Vagina (tissue), 2 donors: ENCODE data around the gene PCSK5. TPM values are rescaled to one million over a fixed set of nuclear protein-coding genes. Genes with fewer than 3 reads are reported as not detected.
"Not testable (repeated sequence)": the region's sequence is repeated elsewhere in the genome, so short reads cannot be mapped to it uniquely, and the experiment has no call there.

Source experiments
- DNase-seq, 2 donors: peaks; one replicate each; pipeline ENCODE4 v3.0.0-alpha.2; 2017; ENCODE audit errors: extremely low spot score in 2 of 2
- H3K27ac ChIP-seq: fragments of 200-600 bp; sonication (generic); one replicate; pipeline ENCODE4 v1.5.1; 2019
- H3K27me3 ChIP-seq: fragments of 200-600 bp; sonication (generic); one replicate; pipeline ENCODE4 v1.5.1; 2019
- H3K36me3 ChIP-seq, 2 donors: fragments of 200-600 bp; sonication (generic); one replicate each; pipeline ENCODE4 v1.5.1; 2017 to 2019
- H3K4me1 ChIP-seq: fragments of 200-600 bp; sonication (generic); one replicate; pipeline ENCODE4 v1.5.1; 2019
- H3K4me3 ChIP-seq, 2 donors: fragments of 200-600 bp; sonication (generic); 1 replicate in 1 of 2; 2 replicates in 1 of 2; pipeline ENCODE4 v1.5.1; 2016 to 2019
- H3K9me3 ChIP-seq: fragments of 200-600 bp; sonication (generic); one replicate; pipeline ENCODE4 v1.5.1; 2019
- POLR2A ChIP-seq, 2 donors: fragments of 450-650 bp; IDR thresholded peaks; one replicate each; pipeline ENCODE4 v1.6.1; 2017; ENCODE audit warnings: antibody characterized with exemption in 2 of 2, mild to moderate bottlenecking in 2 of 2, moderate library complexity in 2 of 2
- POLR2AphosphoS5 ChIP-seq, 2 donors: sonication (generic); formaldehyde crosslinking; IDR thresholded peaks; one replicate each; pipeline ENCODE4 v1.9.0; 2017; ENCODE audit warnings: antibody characterized with exemption in 2 of 2, mild to moderate bottlenecking in 2 of 2, low read depth in 1 of 2; ENCODE audit not compliant: insufficient read depth in 1 of 2
- intact Hi-C: fragments of 100-400 bp; cut with DNase I; formaldehyde crosslinking; loops from one replicate; pipeline ENCODE4 v1.15.1; 2023
- total RNA-seq: library from RNA; depleted of rRNA; stranded (reverse); fragments of >200 nt; gene quantifications from one replicate; pipeline ENCODE4 v1.2.3, GENCODE V29; 2016
- TF ChIP-seq, protein P1 (sequence below), 3 experiments: fragments of 450-650 bp in 2 of 3; fragments of 200-600 bp in 1 of 3; sonication (generic) in 1 of 3; IDR thresholded peaks; one replicate each; pipeline ENCODE4 v1.5.1; 2017 to 2019; ENCODE audit warnings: antibody characterized with exemption in 3 of 3, mild to moderate bottlenecking in 2 of 3, moderate library complexity in 2 of 3

Gene PCSK5
- total RNA-seq, 1 donor from 2014 or later: 22.6 TPM

DNA sequence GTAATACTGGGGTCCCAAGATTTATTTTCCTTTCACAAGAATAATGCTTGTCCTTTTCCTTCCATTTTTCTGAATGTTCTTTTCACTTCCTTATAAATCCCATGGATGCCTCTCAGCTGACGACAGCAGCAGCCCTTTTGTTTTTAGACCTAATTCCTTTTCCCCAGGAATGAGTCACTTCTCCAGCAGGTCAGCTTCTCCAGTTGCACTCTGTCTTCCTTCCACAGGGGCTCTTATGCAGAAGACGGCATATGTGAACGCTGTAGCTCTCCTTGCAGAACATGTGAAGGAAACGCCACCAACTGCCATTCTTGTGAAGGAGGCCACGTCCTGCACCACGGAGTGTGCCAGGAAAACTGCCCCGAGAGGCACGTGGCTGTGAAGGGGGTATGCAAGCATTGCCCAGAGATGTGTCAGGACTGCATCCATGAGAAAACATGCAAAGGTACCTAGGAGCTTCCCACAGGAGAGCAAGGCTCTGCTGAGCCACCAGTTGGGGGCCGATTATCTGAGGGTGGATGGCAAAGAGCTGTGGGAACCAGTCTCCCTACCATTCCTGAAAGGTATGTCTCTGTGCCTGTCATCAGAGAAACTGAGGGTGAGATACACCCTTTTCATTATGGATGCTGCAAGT is 430.8 kb downstream of the PCSK5 start:
- TF ChIP-seq POLR2AphosphoS5 (IDR thresholded peaks at IDR 0.05; ENCODE audit: insufficient read depth in 1 of 2, low read depth in 1 of 2): no peak
- TF ChIP-seq, protein P1, sequence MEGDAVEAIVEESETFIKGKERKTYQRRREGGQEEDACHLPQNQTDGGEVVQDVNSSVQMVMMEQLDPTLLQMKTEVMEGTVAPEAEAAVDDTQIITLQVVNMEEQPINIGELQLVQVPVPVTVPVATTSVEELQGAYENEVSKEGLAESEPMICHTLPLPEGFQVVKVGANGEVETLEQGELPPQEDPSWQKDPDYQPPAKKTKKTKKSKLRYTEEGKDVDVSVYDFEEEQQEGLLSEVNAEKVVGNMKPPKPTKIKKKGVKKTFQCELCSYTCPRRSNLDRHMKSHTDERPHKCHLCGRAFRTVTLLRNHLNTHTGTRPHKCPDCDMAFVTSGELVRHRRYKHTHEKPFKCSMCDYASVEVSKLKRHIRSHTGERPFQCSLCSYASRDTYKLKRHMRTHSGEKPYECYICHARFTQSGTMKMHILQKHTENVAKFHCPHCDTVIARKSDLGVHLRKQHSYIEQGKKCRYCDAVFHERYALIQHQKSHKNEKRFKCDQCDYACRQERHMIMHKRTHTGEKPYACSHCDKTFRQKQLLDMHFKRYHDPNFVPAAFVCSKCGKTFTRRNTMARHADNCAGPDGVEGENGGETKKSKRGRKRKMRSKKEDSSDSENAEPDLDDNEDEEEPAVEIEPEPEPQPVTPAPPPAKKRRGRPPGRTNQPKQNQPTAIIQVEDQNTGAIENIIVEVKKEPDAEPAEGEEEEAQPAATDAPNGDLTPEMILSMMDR (IDR thresholded peaks at IDR 0.05): no peak
- no peak for TF ChIP-seq POLR2A (IDR thresholded peaks at IDR 0.05)
- H3K4me1 ChIP-seq: no peaks in the 10 kb centered on the region
- no peaks in the 10 kb centered on the region for H3K36me3 ChIP-seq
- H3K4me3 ChIP-seq: no peak overlapping the region
- intact Hi-C loops: no loop called here
- no peaks in the 10 kb centered on the region for H3K27me3 ChIP-seq
- DNase-seq: no peak
- H3K9me3 ChIP-seq: no peaks in the 10 kb centered on the region
- no peak overlapping the region for H3K27ac ChIP-seq

DNA sequence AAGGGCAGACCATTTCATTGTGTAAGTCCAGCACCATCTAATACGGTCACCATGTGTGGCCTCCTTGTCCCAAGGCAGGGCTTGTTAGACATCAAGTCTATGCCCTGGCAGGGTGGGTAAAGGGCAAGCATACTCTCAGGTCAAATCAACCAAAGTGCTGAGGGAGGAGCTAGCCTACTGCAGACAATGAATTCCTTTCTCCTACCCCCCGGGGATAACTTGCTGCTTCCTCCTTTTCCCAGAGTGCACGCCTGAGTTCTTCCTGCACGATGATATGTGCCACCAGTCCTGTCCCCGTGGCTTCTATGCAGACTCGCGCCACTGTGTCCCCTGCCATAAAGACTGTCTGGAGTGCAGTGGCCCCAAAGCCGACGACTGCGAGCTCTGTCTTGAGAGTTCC is 432.3 kb downstream of the PCSK5 start:
- Histone ChIP-seq H3K4me3 (no peak overlapping the region), H3K4me1 (no peaks in the 10 kb centered on the region), H3K27ac (no peak overlapping the region), H3K27me3 (no peaks in the 10 kb centered on the region), H3K36me3 (no peaks in the 10 kb centered on the region), H3K9me3 (no peaks in the 10 kb centered on the region)
- DNase-seq: no peak
- TF ChIP-seq POLR2A (IDR thresholded peaks at IDR 0.05) (no peak), POLR2AphosphoS5 (IDR thresholded peaks at IDR 0.05; ENCODE audit: insufficient read depth in 1 of 2, low read depth in 1 of 2) (no peak)
- TF ChIP-seq, protein P1 (IDR thresholded peaks at IDR 0.05): no peak
- intact Hi-C loops: no loop called here

DNA sequence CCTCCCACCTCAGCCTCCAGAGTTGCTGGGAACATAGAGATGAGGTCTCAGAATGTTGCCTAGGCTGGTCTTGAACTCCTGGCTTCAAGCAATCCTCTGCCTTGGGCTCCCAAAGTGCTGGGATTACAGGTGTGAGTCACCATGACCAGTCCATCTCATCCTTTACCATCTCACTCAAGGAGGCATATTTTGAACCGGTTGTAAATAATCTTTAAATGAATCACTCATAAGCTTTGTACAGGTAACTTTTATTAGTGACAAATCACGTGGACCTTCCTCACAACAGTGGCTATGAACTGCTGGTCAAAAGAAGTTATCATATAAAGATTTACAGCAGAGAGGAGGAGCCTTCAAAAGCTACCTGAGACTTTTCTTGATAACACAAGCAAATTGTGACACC is 433.0 kb downstream of the PCSK5 start:
- Histone ChIP-seq H3K9me3 (no peaks in the 10 kb centered on the region), H3K27ac (no peak overlapping the region), H3K27me3 (no peaks in the 10 kb centered on the region), H3K4me1 (no peaks in the 10 kb centered on the region), H3K36me3 (no peaks in the 10 kb centered on the region), H3K4me3 (no peak overlapping the region)
- intact Hi-C loops: no loop called here
- DNase-seq: no peak
- TF ChIP-seq POLR2A (IDR thresholded peaks at IDR 0.05): no peak
- TF ChIP-seq, protein P1 (IDR thresholded peaks at IDR 0.05): no peak
- no peak for TF ChIP-seq POLR2AphosphoS5 (IDR thresholded peaks at IDR 0.05; ENCODE audit: insufficient read depth in 1 of 2, low read depth in 1 of 2)

DNA sequence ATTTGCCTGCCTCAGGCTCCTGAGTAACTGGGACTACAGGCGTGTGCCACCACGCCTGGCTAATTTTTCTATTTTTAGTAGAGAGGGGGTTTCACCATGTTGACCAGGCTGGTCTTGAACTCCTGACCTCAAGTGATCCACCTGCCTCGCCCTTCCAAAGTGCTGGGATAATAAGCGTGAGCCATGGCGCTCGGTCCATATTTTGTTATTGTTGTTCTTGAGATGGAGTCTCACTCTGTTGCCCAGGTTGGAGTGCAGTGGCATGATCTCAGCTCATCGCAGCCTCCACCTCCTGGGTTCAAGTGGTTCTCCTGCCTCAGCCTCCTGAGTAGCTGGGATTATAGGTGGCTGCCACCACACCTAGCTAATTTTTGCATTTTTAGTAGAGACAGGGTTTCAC is 433.6 kb downstream of the PCSK5 start:
- H3K4me3 ChIP-seq, H3K27ac ChIP-seq, H3K9me3 ChIP-seq, intact Hi-C loops, DNase-seq, H3K27me3 ChIP-seq, H3K36me3 ChIP-seq, H3K4me1 ChIP-seq: not testable (repeated sequence)

DNA sequence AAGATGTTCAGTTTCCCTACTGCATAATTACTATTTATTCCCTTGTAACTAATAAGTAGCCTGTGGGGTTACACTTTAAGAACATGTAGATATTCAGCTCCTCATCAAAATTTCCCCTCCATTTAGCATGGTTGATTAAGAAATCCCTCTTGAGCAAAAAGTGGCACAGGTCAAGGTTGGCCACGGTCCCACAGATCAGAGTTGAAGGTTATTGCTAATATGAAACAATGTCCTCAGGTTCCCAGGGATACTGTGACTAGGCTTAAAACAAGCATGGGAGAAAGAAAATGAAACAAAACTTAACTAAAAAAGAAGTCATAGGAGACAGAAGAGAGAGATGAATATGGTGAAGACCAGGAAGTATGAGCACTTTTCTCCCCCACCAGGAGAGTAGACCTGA is 439.6 kb downstream of the PCSK5 start:
- H3K27ac ChIP-seq: no peak overlapping the region
- no peak overlapping the region for H3K4me3 ChIP-seq
- H3K4me1 ChIP-seq: no peaks in the 10 kb centered on the region
- no peak for DNase-seq
- H3K9me3 ChIP-seq: no peaks in the 10 kb centered on the region
- no peak for TF ChIP-seq POLR2AphosphoS5 (IDR thresholded peaks at IDR 0.05; ENCODE audit: insufficient read depth in 1 of 2, low read depth in 1 of 2)
- TF ChIP-seq, protein P1 (IDR thresholded peaks at IDR 0.05): no peak
- TF ChIP-seq POLR2A (IDR thresholded peaks at IDR 0.05): no peak
- H3K27me3 ChIP-seq: no peaks in the 10 kb centered on the region
- no peaks in the 10 kb centered on the region for H3K36me3 ChIP-seq
- intact Hi-C loops: no loop called here
